ENCODE measurements around the gene ZNRF4. TPM values are rescaled to one million over a fixed set of nuclear protein-coding genes. Genes with fewer than 3 reads are reported as not detected.

ZNRF4 gene
- total and polyA plus RNA-seq, 2 of the 8 experiments (the other 6 are each of a cell fraction or from before 2014, with no cell fraction given), result not detected

DNA sequence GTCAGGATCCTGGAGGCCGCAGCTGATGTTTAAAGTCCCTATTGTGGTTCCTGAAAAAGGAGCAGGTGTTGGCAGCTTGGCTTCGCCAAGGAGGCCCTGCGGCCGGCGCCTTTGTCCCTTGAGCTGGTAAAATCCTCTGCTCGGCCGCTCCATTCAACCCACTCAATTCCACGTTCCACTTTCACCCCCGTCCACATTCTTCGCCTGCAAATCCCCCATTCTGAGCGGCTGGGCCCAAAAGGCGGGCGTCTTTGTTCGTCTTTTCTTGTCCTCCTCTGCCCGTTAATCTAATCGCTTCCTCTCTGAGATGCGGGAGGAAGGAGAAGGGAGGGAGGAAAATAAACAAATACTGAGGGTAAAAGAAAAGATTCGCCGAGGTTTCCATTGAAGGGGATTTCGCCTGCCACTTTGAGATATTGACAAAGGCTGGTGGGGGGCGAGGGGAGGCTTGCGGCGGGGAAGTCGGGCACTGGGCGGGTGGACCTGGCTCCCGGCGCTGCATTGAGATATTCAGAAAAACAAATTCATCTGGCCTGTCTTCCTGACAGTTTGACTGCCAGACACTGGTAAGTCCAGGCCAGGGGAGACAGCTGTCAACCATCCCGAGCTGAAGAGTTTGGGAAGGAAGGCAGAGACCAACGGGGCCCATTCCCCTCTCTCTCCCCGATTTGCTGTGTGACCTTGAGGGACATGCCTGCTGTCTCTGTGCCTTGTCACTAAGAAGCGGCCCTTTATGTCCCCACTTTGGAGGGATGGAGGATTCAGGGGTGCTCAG lies 37.6 kb downstream of the ZNRF4 start:
- peaks cover 4 to 12% of the 10 kb centered on the region in 2 experiments for H4K20me1 ChIP-seq (replicated peaks in 1 of 2; ENCODE audit: control insufficient read depth in 1 of 2, insufficient read depth in 2 of 2, low read length in 2 of 2)
- no peak overlapping the region for H3K14ac ChIP-seq (ENCODE audit: insufficient read length)
- H4K91ac ChIP-seq (replicated peaks; ENCODE audit: insufficient read length, low read length), result no peak overlapping the region
- DNase-seq (ENCODE audit: low read depth in 1 of 2, low spot score in 2 of 2) (no peak), FAIRE-seq (no peak)
- H2BK15ac ChIP-seq (ENCODE audit: low read length), result no peak overlapping the region
- H3K23ac ChIP-seq (ENCODE audit: insufficient read length), result no peak overlapping the region
- H3K18ac ChIP-seq (ENCODE audit: extremely low read depth, low read length), result peak overlapping the region; percentile 19; the same call in 1 of the 2 replicates
- no peak overlapping the region for H3K9ac ChIP-seq (replicated peaks in 1 of 4; ENCODE audit: extremely low read depth in 1 of 4, low read depth in 3 of 4, low read length in 3 of 4)
- no peak overlapping the region for H2BK20ac ChIP-seq (ENCODE audit: low read length)
- H3K79me1 ChIP-seq (ENCODE audit: low read depth, low read length), result no peaks in the 10 kb centered on the region
- no peak overlapping the region for H4K8ac ChIP-seq (ENCODE audit: extremely low read depth, insufficient read depth, low read length)
- 54% methylated on average over 31 of the region's 31 CpGs; no CpG with 5 or more reads in 1 of the 2 experiments for WGBS, 2 experiments (ENCODE audit: extremely low coverage in 1 of 2, insufficient coverage in 1 of 2, insufficient read length in 1 of 2, insufficient replicate concordance in 2 of 2, low coverage in 1 of 2, low lambda C conversion rate in 2 of 2, missing lambda C conversion rate in 1 of 2)
- no peak overlapping the region for H2BK5ac ChIP-seq (ENCODE audit: low read depth, low read length)
- ChIA-PET CTCF (ENCODE audit: partially characterized antibody) (interaction anchor here (0.6 to 4.4 kb wide), 4 partner anchors 12 to 129 kb away, joined by 3 to 11 read pairs (median 4); no protein-coding TSS in a partner anchor), POLR2A (ENCODE audit: partially characterized antibody) (interaction anchor here (0.7 kb wide), 1 partner anchor 516 kb away, joined by 3 read pairs; no protein-coding TSS in a partner anchor)
- no peak overlapping the region for H3K56ac ChIP-seq (replicated peaks; ENCODE audit: insufficient read length, low read depth, low read length)
- H2BK12ac ChIP-seq (ENCODE audit: low read depth, low read length), result no peak overlapping the region
- H3K27ac ChIP-seq (ENCODE audit: low read depth, low read length), result no peak overlapping the region
- H3K79me2 ChIP-seq (ENCODE audit: control insufficient read depth in 1 of 2, insufficient read depth in 2 of 2, low read length in 2 of 2), result no peaks in the 10 kb centered on the region
- 0 out of 2 replicates have a peak overlapping the region, but pooled peaks have one; percentile 5 for H2AFZ ChIP-seq (ENCODE audit: low read length)
- TF ChIP-seq RAD21 (IDR thresholded peaks at IDR 0.05 in 1 of 2, conservative IDR thresholded peaks at IDR 0.05 in 1 of 2; ENCODE audit: low read depth in 2 of 2, low read length in 2 of 2) (no peak), KDM1A (IDR thresholded peaks at IDR 0.05; ENCODE audit: borderline replicate concordance, low read length) (peak; percentile 88)
- no peak overlapping the region for H2AK5ac ChIP-seq (ENCODE audit: low read depth, low read length)
- H3K4me2 ChIP-seq (ENCODE audit: insufficient read depth in 1 of 2, low read depth in 2 of 2, low read length in 2 of 2), result peak overlapping the region in 1 of 2 experiments; percentile 35; a peak in 1 of 4 replicates
- H3K27me3 ChIP-seq (replicated peaks in 1 of 4; ENCODE audit: control insufficient read depth in 3 of 4, extremely low read depth in 1 of 4, insufficient read depth in 3 of 4, low read length in 3 of 4), result peaks cover 12 to 34% (median 30%) of the 10 kb centered on the region in 4 experiments
- no peaks in the 10 kb centered on the region for H3K9me3 ChIP-seq (ENCODE audit: insufficient read depth in 2 of 2, low read depth in 1 of 2, low read length in 1 of 2)
- H2BK120ac ChIP-seq (replicated peaks; ENCODE audit: low read depth, low read length), result no peak overlapping the region
- H3K36me3 ChIP-seq (ENCODE audit: control insufficient read depth in 2 of 4, insufficient read depth in 4 of 4, low read length in 3 of 4), result no peaks in the 10 kb centered on the region
- H3K4me1 ChIP-seq (replicated peaks in 1 of 4; ENCODE audit: control insufficient read depth in 3 of 4, insufficient read depth in 4 of 4, low read length in 3 of 4), result peaks cover 0 to 6% (median 1%) of the 10 kb centered on the region in 4 experiments; a peak in 2 of 7 replicates
- no peak overlapping the region for H3K4me3 ChIP-seq (ENCODE audit: extremely low read depth in 1 of 4, insufficient read depth in 2 of 4, low read depth in 3 of 4, low read length in 4 of 4)
- no peaks in the 10 kb centered on the region for H3K23me2 ChIP-seq (ENCODE audit: low read depth, low read length)
- H3K4ac ChIP-seq (replicated peaks; ENCODE audit: insufficient read length, low read depth, low read length), result no peak overlapping the region
- no peak overlapping the region for H4K5ac ChIP-seq (ENCODE audit: insufficient read length, low read depth, low read length)
